ENCODE data around the gene GABBR2. TPM values are rescaled to one million over a fixed set of nuclear protein-coding genes. Genes with fewer than 3 reads are reported as not detected.

The GABBR2 gene
- total RNA-seq, 6 experiments from 2014 or later, result not detected

DNA sequence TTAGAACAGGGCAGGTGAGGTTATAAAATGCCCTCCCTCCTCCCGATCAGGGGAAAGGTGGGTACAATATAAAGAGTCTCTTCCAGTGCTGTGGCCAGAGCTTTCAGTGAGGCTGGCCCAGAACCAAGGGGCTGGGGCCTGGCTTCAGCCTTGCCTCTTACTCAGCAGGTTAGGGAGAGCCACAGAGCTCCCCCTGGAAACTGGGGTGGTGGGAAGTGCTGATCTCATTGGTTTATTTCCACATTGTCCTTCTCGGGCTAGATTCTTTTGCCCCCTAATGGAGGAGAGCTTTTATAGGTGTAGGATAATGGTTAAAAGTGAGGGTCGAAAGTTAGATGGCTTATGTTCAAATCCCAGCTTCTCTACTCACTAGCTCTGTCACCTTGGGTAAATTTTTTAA lies 266.6 kb downstream of the GABBR2 start:
- no peak overlapping the region for H3K27ac ChIP-seq
- TF ChIP-seq POLR2A (IDR thresholded peaks at IDR 0.05), result no peak
- TF ChIP-seq, protein P1, sequence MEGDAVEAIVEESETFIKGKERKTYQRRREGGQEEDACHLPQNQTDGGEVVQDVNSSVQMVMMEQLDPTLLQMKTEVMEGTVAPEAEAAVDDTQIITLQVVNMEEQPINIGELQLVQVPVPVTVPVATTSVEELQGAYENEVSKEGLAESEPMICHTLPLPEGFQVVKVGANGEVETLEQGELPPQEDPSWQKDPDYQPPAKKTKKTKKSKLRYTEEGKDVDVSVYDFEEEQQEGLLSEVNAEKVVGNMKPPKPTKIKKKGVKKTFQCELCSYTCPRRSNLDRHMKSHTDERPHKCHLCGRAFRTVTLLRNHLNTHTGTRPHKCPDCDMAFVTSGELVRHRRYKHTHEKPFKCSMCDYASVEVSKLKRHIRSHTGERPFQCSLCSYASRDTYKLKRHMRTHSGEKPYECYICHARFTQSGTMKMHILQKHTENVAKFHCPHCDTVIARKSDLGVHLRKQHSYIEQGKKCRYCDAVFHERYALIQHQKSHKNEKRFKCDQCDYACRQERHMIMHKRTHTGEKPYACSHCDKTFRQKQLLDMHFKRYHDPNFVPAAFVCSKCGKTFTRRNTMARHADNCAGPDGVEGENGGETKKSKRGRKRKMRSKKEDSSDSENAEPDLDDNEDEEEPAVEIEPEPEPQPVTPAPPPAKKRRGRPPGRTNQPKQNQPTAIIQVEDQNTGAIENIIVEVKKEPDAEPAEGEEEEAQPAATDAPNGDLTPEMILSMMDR (IDR thresholded peaks at IDR 0.05), result no peak
- DNase-seq (no peak), ATAC-seq (no peak)
- WGBS (ENCODE audit: insufficient coverage, low coverage, low lambda C conversion rate, missing lambda C conversion rate), result 38% methylated on average over 2 of the region's 3 CpGs
- H3K27me3 ChIP-seq, result no peaks in the 10 kb centered on the region
- no peaks in the 10 kb centered on the region for H3K9me3 ChIP-seq
- H3K4me1 ChIP-seq, result no peaks in the 10 kb centered on the region
- no peak overlapping the region for H3K4me3 ChIP-seq
- H3K36me3 ChIP-seq, result no peaks in the 10 kb centered on the region
- intact Hi-C loops (cut with DNase I), result no loop called here

DNA sequence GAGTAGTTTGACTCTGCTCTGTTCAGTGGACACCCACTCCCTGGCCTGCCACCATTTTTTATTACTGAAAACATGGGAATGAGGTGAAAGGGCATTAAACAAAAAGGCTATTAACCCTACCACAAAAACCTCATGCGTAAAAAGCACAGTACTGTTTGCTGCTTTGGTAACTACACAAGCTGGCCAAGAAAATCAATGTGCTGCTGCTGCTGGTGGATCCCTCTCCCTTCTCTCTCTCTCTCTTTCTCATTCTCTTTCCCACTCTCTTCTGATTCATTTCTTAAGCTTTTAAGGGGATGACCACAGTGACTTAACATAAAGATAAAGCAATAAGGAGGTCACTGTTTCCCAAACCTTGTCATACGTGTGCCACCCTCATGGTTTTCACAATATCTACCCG lies 270.1 kb downstream of the GABBR2 start:
- no peaks in the 10 kb centered on the region for H3K4me1 ChIP-seq
- TF ChIP-seq, protein P1 (IDR thresholded peaks at IDR 0.05), result no peak
- no peak for TF ChIP-seq POLR2A (IDR thresholded peaks at IDR 0.05)
- H3K4me3 ChIP-seq, result no peak overlapping the region
- no peak overlapping the region for H3K27ac ChIP-seq
- no peak for DNase-seq
- H3K9me3 ChIP-seq, result no peaks in the 10 kb centered on the region
- H3K27me3 ChIP-seq, result no peaks in the 10 kb centered on the region
- intact Hi-C loops (cut with DNase I), result no loop called here
- 66% methylated on average over 3 of the region's 3 CpGs for WGBS (ENCODE audit: insufficient coverage, low coverage, low lambda C conversion rate, missing lambda C conversion rate)
- no peaks in the 10 kb centered on the region for H3K36me3 ChIP-seq
- ATAC-seq, result no peak

DNA sequence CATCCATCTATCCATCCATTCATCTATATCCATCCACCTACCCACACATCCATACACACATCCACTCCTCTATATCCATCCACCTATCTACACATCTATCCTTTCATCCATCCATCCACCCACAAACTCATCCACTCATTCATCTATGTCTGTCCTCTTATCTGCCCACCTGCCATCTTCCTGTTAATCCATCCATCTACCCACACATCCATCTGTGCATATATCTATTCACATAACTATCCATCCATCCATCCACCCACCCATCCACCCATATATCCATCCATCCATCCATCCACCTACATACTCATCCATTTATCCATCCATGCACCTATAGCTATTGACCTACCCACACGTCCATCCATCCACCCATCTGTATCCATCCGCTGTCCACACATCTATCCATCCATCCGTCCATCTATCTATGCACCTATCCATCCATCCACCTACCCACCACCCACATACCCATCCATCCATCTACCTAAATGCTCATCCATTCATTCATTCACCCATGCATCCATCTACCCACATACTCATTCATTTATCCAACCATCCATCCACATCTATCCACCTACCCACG lies 271.2 kb downstream of the GABBR2 start:
- Histone ChIP-seq H3K27ac (no peak overlapping the region), H3K36me3 (no peaks in the 10 kb centered on the region), H3K9me3 (no peaks in the 10 kb centered on the region), H3K27me3 (no peaks in the 10 kb centered on the region), H3K4me3 (no peak overlapping the region), H3K4me1 (no peaks in the 10 kb centered on the region)
- 85% methylated on average over 4 of the region's 4 CpGs for WGBS (ENCODE audit: insufficient coverage, low coverage, low lambda C conversion rate, missing lambda C conversion rate)
- ATAC-seq (no peak), DNase-seq (no peak)
- TF ChIP-seq, protein P1 (IDR thresholded peaks at IDR 0.05), result no peak
- no peak for TF ChIP-seq POLR2A (IDR thresholded peaks at IDR 0.05)
- intact Hi-C loops (cut with DNase I), result no loop called here

DNA sequence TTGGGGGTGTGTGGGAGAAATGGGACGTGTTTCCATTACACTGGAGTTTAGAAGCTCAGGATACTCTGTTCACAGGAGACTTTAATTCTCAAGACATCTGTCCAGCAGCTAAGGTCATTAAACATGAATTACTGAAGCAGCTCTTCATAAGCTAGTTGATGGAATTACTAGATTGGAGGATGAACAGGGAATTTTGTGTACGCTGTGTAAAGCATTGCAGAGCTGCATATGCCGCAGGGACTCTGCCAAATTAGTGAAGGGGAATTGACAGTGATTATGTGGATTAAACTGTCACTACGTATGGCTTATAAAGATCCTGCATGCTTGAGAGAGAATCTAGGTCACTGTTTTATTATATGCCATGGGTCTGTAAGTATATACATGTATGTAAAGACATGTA lies 275.8 kb downstream of the GABBR2 start:
- intact Hi-C loops (cut with DNase I), result no loop called here
- Histone ChIP-seq H3K4me1 (no peaks in the 10 kb centered on the region), H3K27me3 (no peaks in the 10 kb centered on the region), H3K4me3 (no peak overlapping the region), H3K27ac (no peak overlapping the region), H3K36me3 (no peaks in the 10 kb centered on the region), H3K9me3 (no peaks in the 10 kb centered on the region)
- TF ChIP-seq, protein P1 (IDR thresholded peaks at IDR 0.05), result no peak
- no peak for TF ChIP-seq POLR2A (IDR thresholded peaks at IDR 0.05)
- WGBS (ENCODE audit: insufficient coverage, low coverage, low lambda C conversion rate, missing lambda C conversion rate), result 73% methylated on average over 4 of the region's 4 CpGs
- no peak for DNase-seq
- no peak for ATAC-seq

DNA sequence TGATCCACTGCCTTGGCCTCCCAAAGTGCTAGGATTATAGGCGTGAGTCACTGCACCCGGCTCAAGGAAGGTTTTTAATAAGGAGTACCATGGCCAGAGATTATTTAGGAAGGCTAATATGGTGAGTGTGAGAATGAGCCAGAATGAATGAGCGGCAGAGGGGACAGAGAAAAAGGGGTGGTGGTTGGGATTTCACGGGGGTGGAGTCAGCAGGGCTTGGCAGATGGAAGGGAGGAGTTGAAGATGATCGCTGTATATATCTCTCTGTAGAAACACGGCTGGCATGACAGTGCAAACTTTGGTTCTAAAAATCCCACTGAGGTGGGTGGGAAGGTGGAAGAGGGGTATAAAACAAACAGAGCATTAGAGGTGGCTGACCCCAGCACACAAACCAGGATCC lies 276.6 kb downstream of the GABBR2 start:
- Histone ChIP-seq H3K27me3 (no peaks in the 10 kb centered on the region), H3K4me1 (no peaks in the 10 kb centered on the region), H3K27ac (no peak overlapping the region), H3K9me3 (no peaks in the 10 kb centered on the region), H3K36me3 (no peaks in the 10 kb centered on the region), H3K4me3 (no peak overlapping the region)
- DNase-seq, result no peak
- TF ChIP-seq POLR2A (IDR thresholded peaks at IDR 0.05), result no peak
- TF ChIP-seq, protein P1 (IDR thresholded peaks at IDR 0.05), result no peak
- ATAC-seq, result no peak
- 77% methylated on average over 6 of the region's 6 CpGs for WGBS (ENCODE audit: insufficient coverage, low coverage, low lambda C conversion rate, missing lambda C conversion rate)
- intact Hi-C loops (cut with DNase I), result no loop called here

All from right lobe of liver (tissue), 6 donors.